Hematopoietic multipotent progenitor cell treated with erythropoietin and hydrocortisone succinate and interleukin-3 and kit ligand, for 17 days (in vitro differentiated cells): ENCODE measurements around the gene SOX18.

Experiments used
- DNase-seq: peaks from one replicate; pipeline ENCODE4 v3.0.0-alpha.2; 2015; ENCODE audit warnings: low spot score

Gene SOX18

GRCh38 chr20:64037498-64038213, 11.8 kb downstream of the SOX18 start:
- no peak for DNase-seq

DNA sequence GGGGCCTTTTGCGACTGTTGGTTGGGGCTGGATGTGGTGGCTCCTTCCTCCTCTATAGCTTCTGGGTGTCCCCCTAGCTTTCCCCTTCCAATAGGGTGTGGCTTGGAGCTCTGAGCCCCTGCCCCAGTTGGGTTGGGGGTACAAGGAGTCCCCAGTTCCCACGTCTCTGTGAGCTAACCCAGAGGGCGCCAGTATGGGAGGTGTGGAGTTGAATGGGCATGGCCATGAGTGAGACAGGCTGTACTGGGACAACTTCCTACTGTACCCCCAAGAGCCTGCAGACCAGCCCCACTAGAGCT, 12.3 kb downstream of the SOX18 start:
- DNase-seq, result no peak

DNA sequence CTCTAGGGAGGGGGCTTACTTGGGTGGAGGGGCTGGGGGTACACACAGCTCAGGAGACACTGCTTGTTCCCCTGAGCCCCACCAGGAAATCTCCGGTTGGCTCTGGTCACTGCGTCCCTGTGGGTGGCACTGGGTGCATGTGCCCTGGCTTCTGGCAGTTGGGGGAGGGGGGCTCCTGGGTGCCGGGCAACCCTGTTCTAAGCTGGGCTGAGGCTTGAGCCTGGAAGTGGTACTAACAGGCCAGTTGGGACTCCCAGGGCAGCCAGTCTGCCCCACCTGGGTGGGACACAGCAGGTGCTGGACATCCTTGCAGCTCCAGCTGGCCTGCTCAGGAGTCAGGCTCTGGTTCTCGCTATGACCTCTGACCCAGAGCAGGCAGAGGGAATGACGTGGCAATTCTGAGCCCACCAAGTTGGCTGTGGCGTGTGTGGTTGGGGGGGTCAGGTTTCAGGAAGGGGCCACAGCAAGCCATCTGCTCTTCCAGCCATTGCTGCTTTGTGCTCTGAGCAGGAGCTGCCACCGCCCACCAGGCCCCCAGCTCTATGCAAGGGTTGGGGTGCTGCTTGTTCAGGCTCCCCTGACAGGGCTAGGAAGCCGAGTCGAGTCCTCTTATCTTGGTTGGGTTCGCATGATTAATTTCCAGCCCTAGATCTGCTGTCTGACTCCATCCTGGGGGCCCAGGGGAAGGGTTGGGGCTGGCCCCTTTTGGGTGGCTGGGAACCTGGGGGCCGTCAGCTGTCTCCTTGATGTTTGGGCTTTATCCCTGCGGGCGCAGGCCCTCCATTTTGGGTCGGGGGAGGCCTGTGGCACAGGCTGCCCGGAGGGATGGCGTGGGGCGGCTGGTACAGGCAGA, 12.9 kb downstream of the SOX18 start:
- DNase-seq, result no peak

DNA sequence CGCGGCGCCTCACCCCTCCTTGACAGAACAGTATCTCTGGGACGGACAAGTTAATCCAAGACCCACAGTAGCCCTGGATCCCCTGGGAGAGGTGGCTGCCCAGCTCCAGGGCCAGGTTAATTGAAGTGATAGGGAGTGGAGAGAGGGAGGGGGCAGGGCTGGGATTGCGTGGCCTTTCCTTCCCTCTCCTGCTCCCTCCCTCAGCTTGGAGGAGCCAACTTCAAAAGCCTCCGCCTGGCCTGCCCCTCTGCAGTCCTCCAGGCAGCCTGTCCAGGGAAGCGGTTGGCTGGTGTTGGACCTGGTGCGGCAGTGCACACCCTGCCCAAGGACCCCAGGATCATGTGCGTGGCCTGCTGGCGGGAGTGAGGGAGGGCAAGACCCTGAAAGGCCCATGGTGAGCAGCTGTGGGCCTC, 13.5 kb downstream of the SOX18 start, which contains the start of gene C20orf204:
TSS of gene C20orf204 (plus strand) at position 250 of the 413 bp plus-strand sequence. CDS start at position 392, 142 bp downstream.
- DNase-seq, result no peak

DNA sequence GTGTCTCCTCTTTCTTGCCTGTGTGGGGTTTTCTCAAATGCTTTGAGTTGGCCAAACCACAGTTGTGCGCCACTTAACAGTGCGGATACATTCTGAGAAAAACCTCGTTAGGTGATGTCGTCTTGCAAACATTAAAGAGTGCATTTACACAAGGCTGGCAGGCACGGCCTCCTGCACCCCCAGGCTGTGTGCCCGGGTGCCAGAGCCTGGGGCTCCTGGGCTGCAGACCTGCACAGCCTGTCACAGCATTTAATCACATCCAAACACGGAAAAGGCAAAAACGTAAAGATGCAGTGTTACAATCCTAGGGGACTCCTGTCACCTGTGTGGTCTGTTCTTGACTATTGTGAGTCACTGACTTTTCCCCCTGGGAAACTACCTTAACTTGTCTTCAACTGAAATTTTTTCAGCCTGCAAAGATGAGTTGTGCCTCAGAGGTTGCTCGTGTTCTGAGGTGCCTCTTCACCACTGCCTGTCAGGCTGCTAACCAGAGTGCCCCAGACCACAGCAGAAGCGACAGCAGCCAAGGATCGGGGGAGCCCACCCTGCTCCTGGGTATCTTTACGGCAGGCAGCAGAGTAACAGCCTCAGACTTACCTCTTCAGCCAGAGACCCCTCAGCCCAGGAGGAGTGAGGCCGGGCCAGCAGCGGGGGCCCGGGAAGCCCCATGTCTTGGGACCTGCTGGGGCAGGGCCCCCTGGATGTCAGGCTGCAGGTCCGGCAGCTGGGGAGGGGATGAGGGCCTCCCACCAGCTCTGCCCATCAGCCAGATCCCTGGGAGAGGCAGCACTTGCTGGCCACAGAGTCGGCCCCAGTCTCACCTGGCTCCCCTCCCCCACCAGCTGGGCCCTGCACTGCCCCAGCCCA, 14.1 kb downstream of the SOX18 start:
- no peak for DNase-seq

GRCh38 chr20:64033981-64034493, 15.4 kb downstream of the SOX18 start:
- no peak for DNase-seq

- no peak for DNase-seq
Measured at GRCh38 chr20:64032706-64033624, 16.5 kb downstream of the SOX18 start.

DNA sequence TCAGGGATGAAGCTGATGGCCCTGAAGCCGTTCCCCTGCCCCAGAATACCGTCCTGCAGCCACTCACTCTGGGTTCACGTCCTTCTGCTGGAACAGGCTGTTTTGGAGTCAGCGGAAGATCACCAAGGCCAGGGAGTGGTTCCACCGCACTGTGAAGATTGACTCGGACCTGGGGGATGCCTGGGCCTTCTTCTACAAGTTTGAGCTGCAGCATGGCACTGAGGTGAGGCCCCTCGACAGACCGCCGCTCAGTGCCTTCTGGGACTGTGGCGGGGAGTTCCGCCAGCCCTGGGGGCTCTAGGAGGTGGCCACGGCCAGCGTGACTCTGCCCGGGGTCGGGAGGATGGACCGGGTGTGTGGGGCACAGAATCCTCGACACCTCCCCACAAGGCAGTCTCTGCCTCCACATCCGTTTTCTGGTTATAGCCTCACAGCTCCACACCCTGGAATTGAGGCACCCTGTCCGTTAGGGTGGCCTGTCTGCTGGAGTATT, 17.6 kb downstream of the SOX18 start:
- no peak for DNase-seq

DNA sequence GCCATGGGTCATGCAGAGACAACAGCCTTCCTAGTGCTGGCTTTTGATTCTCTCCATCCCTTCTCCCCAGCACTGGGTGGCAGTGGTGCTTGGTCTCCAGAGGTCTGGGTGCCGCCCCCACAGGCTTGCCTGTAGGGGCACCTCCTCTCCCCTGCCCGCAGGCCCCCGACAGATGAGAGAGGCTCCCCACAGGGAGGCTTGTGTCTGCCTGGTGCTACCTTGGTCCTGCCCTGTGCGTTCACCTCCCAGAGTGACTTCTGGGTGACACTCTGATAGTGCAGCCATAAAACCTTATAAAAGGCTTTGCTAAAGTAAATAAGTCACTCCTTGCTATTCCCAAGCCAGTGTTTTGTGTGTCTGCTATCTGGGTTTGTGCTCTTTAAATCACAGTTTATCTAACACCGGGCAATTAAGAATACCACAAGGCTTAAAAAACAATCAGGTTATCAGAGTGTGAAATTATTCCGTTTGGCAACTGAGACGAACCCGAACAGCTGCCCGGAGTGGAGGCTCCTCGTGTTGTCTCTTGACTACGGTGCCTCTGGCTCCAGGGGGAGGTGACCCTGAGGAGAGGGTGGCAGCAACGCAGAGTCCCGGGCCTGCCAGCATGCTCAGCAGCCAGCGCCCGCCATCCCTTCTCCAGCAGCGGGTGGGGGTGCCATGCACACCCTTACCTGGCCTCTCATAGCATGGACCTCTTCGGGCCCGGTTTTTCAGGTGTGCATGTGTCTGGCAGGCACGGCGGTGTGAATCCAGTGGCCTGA, 18.9 kb downstream of the SOX18 start:
- DNase-seq, result no peak

- DNase-seq, result no peak
Measured at GRCh38 chr20:64029293-64030117, 19.9 kb downstream of the SOX18 start.

DNA sequence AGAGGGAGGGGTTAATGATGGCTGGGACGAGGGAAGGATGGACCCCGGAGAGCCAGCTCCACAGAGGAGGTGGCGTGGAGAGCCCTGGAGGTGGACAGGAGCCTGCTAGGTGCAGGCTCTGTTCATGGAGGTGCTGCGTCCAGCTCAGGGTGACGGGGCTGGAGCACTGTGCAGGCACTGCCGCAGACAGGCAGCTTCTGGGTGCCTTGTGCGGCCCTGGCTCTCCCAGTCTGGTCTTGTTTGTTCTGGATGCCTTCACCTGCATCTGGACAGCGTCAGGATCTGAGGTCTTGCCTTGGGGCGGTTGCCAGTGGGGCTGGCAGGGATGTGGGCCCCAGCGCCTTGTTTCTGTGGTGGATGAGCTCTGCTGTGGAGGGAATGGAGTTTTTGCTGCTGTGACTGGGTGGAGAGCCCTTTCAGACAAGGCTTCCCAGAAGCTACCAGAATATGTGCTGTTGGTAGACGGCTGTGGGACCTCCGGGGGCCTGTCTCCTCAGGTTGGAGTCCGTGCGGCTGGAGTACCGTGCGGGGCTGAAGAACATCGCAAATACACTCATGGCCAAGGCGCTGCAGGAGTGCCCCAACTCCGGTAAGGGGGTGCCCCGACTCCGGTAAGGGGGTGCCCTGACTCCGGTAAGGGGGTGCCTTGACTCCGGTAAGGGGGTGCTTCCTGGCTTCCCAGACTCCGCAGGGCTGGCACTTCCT, 21.3 kb downstream of the SOX18 start:
- DNase-seq, result no peak

- DNase-seq, result no peak
Measured at GRCh38 chr20:64025826-64026412, 23.5 kb downstream of the SOX18 start.

DNA sequence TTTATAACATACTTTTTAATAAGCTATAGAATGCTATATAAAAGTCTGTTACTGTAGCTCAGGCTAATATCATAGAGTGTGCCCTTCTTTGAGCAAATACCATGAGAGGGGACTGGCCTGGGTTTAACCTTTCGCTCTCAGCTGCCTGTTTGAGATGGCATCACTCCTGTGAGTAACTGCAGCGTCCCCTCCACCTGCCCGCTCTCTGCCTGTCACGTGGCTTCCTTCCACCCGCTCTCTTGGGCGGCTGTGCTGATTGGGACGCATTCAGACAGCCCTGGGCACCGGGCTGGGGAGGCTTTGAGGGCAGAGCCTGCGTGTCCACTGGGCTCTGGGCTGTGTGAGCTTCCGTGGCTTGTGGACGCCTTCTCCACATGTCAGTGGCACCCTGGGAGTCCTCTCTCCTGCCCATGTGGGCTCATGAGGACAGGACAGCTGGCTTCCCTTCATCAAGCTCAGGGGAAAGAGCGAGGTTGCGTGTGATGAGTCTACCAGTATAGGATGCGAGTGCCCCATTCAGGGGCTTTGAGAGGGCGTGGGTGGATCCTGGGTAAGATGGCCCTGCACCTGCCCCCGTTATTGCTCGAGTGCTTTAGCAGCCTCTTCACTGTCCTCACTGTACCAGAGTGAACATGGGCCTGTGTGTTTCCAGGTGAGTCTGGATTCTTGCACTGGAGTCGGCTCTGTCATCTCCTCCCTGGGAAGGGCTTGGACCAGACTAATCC, 24.2 kb downstream of the SOX18 start:
- DNase-seq, result no peak

DNA sequence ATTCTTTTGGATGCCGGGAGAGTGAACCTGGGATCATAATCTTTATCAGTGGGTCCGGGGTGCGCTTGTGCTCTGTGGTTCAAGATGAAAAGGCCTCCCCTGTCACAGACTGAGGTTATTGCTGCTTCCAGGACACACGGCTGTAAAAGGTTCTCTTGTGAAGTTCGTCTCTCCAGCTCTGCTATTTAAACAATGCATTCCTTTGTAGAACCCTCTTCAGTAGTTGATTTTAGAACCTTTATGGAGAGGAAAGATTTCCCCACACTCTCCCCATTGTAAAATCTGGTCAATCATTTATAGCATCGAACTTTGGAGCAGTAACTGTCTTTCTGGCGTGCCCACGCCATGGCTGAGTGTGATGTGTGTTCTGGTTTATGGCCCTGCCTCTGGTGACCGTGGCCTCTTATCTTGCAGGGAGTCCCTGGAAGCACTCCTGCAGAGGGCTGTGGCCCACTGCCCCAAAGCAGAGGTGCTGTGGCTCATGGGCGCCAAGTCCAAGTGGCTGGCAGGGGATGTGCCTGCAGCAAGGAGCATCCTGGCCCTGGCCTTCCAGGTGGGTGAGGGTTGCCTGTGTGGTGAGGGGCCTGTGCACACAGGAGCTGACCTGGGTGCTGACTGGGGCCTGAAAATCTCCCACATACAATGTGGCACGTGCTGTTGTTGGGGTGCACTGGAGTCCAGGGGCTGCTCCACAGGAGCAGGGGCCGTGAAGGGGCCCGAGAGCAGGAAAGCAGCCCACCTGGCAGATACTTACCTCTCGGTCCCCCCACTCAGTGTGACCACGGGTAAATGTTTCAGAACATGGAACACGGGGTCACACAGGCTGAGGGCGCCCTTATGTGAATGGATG, 25.1 kb downstream of the SOX18 start:
- no peak for DNase-seq

DNA sequence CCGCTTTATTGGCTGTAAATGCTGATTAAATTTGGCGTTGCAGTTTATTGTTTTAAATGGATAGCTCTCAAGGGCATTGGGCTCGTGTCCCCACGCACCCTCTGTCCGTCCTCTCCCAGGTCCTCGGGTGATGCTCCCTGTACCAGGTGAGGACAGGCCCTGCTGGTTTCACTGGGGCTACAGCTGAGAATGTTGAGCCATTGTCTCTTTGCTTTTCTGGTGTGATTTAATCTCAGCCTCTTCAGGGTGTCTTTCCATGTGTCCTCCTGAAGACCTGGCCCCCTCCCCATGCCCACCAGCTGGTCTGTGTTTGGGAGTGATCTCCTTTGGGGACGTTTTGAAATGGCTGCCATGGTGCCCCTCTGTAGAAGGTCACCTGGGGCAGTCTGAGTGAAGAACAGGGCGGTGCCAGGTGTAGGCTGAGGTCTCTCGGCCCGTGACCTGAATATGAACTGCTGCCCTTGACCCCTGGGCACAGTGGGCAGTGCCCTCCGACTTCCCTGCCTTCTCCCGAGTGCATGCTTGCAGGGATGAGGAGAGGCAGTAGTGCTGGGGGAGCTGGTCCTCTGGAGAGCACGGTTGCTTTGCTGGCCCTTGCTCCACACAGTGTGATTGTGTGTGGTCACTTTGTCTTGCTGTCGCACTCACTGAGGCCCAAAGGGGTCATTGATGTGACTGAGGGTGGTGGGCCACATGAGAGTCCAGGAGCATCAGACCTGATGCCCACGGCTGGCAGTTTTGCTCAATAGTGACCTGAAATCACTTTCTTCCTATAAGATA, 25.9 kb downstream of the SOX18 start:
- no peak for DNase-seq
